Fibroblast of peridontal ligament (primary cell): Measurements from ENCODE around the gene VBP1.
"Not testable (repeated sequence)": the region's sequence is repeated elsewhere in the genome, so short reads cannot be mapped to it uniquely, and the experiment has no call there.

Experiments used
- DNase-seq: peaks from one replicate; pipeline ENCODE4 v3.0.0-alpha.2; 2010; ENCODE audit errors: extremely low read depth

VBP1 gene

DNA sequence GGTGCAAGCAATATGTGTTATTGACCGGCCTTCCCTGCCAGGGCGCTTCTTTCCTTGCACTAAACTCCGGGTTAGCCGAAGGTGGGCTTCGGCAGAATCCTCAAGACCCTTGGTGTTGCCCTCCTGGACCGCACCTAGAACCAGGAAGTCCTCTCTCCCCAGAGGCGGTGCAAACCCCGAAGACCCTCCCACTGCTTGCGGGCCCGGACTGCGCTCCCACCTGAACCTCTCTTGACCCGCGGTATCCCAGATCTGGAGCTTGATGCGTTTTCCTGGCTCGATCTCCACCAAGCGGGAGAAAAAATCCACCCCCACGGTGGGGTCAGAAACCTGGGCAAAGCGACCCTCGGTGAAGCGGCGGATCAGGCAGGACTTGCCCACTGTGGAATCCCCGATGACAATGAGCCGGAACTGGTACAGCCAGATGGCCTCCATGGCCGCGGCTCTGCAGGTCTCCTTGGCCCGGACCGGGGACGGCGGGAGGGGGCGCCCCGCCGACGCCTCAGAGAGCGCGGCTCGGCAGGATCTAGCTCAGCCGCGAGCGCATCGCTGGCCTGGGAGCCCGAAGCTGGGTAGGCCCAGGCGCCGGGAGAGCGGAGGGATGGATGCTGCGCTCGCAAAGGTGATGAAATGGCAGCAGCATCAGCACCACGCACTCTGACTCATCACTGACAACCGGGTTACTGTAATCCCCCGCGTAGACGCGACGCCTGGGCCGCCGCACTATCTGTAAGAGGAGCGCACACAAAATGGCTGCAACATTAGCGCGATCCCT, 47.8 kb downstream of the VBP1 start, which contains the start of gene RAB39B:
RAB39B (minus strand) TSS at position 638 of the 775 bp plus-strand sequence; CDS start at position 435, 203 bp downstream.
- peak; percentile 48 for DNase-seq

DNA sequence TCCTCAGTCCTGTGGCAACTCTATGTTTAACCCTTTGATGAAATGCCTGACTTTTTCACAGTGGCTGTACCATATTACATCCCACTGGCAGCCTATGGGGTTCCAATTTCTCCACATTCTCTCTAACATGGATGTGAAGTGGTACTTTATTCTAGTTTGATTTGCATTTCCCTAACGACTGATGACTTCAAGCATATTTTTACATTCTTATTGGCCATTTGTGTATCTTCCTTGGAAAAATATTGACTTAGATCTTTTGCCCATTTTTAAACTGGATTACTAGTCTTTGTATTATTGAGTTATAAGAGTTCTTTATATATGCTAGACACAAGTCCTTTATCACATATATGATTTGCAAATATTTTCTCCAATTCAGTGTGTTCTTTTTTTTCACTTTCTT, 50.2 kb downstream of the VBP1 start:
- no peak for DNase-seq

DNA sequence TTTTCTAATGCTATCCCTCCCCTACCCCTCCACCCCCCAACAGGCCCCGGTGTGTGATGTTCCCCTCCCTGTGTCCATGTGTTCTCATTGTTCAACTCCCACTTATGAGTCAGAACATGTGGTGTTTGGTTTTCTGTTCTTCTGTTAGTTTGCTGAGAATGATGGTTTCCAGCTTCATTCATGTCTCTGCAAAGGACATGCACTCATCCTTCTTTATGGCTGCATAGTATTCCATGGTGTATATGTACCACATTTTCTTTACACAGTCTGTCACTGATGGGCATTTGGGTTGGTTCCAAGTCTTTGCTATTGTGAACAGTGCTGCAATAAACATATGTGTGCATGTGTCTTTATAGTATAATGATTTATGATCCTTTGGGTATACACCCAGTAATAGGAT, 51.7 kb downstream of the VBP1 start:
- DNase-seq = not testable (repeated sequence)

DNA sequence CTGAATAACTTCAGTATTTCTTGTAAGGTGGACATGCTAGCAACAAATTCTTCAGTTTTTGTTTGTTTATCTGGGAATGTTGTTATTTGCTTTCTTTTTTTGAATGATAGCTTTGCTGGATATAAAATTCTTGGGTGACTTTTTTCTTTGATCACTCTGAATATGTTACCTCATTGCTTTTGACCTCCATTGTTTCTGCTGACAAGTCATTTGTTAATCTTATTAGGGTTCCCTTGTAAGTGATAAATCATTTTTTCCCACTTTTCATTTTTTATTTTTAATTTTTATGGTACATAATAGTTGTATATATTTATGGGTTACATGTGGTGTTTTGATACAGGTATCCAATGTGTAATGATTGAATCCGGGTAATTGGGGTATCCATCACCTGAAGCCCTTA, 54.7 kb downstream of the VBP1 start:
- no peak for DNase-seq

DNA sequence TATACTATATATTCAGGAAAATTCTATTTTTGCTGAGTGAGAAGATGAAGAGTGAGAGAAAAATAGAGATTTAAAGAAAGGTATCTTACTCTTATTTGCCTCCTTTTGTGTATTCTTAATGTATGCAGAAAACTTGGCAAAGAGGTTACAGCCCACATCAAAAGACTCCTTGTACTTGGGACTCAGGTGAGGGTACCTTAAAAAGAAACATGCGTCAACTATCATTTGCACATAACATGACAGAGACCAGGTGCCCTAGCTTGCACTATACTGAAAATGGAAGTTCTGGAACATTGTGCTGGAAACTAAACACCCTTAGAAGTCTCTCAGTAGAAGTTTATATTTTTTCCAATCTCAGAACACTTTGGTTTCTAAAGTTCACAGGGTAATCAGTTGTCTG, 63.6 kb downstream of the VBP1 start:
- DNase-seq = no peak
